Esophagus muscularis mucosa (tissue), 3 donors: ENCODE data around the gene SASH1.

Experiments used
- POLR2A ChIP-seq: fragments of 450-650 bp; IDR thresholded peaks from one replicate; pipeline ENCODE4 v1.6.1; 2017; ENCODE audit warnings: antibody characterized with exemption, moderate library complexity, mild to moderate bottlenecking, low read depth
- POLR2AphosphoS5 ChIP-seq, 2 donors: sonication (generic); formaldehyde crosslinking; IDR thresholded peaks; one replicate each; pipeline ENCODE4 v1.6.1; 2017; ENCODE audit warnings: antibody characterized with exemption in 2 of 2
- TF ChIP-seq, protein P1 (sequence below), 3 experiments: fragments of 200-600 bp in 2 of 3; fragments of 450-650 bp in 1 of 3; sonication (generic) in 2 of 3; IDR thresholded peaks; one replicate each; pipeline ENCODE4 v1.5.1; 2017 to 2019; ENCODE audit warnings: antibody characterized with exemption in 3 of 3, mild to moderate bottlenecking in 2 of 3, moderate library complexity in 1 of 3

- TF ChIP-seq, protein P1, sequence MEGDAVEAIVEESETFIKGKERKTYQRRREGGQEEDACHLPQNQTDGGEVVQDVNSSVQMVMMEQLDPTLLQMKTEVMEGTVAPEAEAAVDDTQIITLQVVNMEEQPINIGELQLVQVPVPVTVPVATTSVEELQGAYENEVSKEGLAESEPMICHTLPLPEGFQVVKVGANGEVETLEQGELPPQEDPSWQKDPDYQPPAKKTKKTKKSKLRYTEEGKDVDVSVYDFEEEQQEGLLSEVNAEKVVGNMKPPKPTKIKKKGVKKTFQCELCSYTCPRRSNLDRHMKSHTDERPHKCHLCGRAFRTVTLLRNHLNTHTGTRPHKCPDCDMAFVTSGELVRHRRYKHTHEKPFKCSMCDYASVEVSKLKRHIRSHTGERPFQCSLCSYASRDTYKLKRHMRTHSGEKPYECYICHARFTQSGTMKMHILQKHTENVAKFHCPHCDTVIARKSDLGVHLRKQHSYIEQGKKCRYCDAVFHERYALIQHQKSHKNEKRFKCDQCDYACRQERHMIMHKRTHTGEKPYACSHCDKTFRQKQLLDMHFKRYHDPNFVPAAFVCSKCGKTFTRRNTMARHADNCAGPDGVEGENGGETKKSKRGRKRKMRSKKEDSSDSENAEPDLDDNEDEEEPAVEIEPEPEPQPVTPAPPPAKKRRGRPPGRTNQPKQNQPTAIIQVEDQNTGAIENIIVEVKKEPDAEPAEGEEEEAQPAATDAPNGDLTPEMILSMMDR (IDR thresholded peaks at IDR 0.05) = no peak
- TF ChIP-seq POLR2AphosphoS5 (IDR thresholded peaks at IDR 0.05) (no peak), POLR2A (no peak)
Measured at GRCh38 chr6:148517470-148517869, 174.8 kb downstream of the SASH1 start.
